ENCODE measurements around the gene SEMA5B. TPM values are rescaled to one million over a fixed set of nuclear protein-coding genes. Genes with fewer than 3 reads are reported as not detected.

SEMA5B gene
- total and polyA plus RNA-seq, 2 of the 4 experiments (the other 2 are of a cell fraction), result not detected

GRCh38 chr3:122893754-122894668 is 133.6 kb downstream of the SEMA5B start:
- no peak overlapping the region for H2BK120ac ChIP-seq (ENCODE audit: low read depth, low read length)
- H4K20me1 ChIP-seq (ENCODE audit: insufficient read depth, low read length), result no peaks in the 10 kb centered on the region
- H3K56ac ChIP-seq (ENCODE audit: extremely low read depth, insufficient read depth, low read length), result no peak overlapping the region
- DNase-seq, result peak; percentile 15
- H3K23ac ChIP-seq (ENCODE audit: low read depth, low read length), result no peak overlapping the region
- no peak for ATAC-seq (ENCODE audit: low read depth)
- H4K91ac ChIP-seq (ENCODE audit: insufficient read depth, low read depth, low read length), result no peak overlapping the region
- POLR2A ChIA-PET (ENCODE audit: unreplicated experiment), result no interaction called here
- no peaks in the 10 kb centered on the region for H3K9me1 ChIP-seq (ENCODE audit: insufficient read depth, low read length)
- in situ Hi-C loops (cut with MboI; ENCODE audit: low sequenced_read_pairs) (no loop called here), dilution Hi-C loops (cut with HindIII; ENCODE audit: low sequenced_read_pairs, unreplicated experiment) (no loop called here), intact Hi-C loops (cut with micrococcal nuclease) (no loop called here)
- no peak overlapping the region for H3K27ac ChIP-seq (ENCODE audit: insufficient read depth, low read length)
- no peak overlapping the region for H3K18ac ChIP-seq (ENCODE audit: low read depth, low read length)
- no peak overlapping the region for H2BK15ac ChIP-seq (ENCODE audit: low read depth, low read length)
- no peak overlapping the region for H2BK20ac ChIP-seq (ENCODE audit: low read depth, low read length)
- no peak overlapping the region for H3K4me3 ChIP-seq (ENCODE audit: insufficient read depth, low read depth, low read length)
- H3K79me1 ChIP-seq (ENCODE audit: low read depth in 1 of 2, low read length in 2 of 2), result no peaks in the 10 kb centered on the region
- no peak overlapping the region for H4K8ac ChIP-seq (ENCODE audit: low read depth in 2 of 2, low read length in 2 of 2)
- WGBS, 2 experiments (ENCODE audit: extremely low coverage in 2 of 2, insufficient read length in 1 of 2), result 60% methylated on average over 1 of the region's 17 CpGs; no CpG with 5 or more reads in 1 of the 2 experiments
- H3K14ac ChIP-seq (replicated peaks; ENCODE audit: low read depth, low read length), result no peak overlapping the region
- no peak overlapping the region for H2BK5ac ChIP-seq (ENCODE audit: low read depth, low read length, poor library complexity, severe bottlenecking)
- TF ChIP-seq, protein P1, sequence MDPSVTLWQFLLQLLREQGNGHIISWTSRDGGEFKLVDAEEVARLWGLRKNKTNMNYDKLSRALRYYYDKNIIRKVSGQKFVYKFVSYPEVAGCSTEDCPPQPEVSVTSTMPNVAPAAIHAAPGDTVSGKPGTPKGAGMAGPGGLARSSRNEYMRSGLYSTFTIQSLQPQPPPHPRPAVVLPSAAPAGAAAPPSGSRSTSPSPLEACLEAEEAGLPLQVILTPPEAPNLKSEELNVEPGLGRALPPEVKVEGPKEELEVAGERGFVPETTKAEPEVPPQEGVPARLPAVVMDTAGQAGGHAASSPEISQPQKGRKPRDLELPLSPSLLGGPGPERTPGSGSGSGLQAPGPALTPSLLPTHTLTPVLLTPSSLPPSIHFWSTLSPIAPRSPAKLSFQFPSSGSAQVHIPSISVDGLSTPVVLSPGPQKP (IDR thresholded peaks at IDR 0.05; ENCODE audit: borderline replicate concordance, low read depth, low read length), result no peak
- TF ChIP-seq RCOR1 (IDR thresholded peaks at IDR 0.05; ENCODE audit: insufficient replicate concordance, low read length) (no peak), MAFK (IDR thresholded peaks at IDR 0.05; ENCODE audit: low read depth, low read length) (peak; percentile 59), CHD1 (IDR thresholded peaks at IDR 0.05; ENCODE audit: low read depth, low read length) (no peak), SMC3 (IDR thresholded peaks at IDR 0.05; ENCODE audit: low read depth, low read length) (no peak), RFX5 (IDR thresholded peaks at IDR 0.05; ENCODE audit: low read depth, low read length) (no peak), CEBPB (IDR thresholded peaks at IDR 0.05; ENCODE audit: low read depth, low read length) (no peak)
- H3K4me1 ChIP-seq (ENCODE audit: control insufficient read depth, insufficient read depth, low read length), result no peaks in the 10 kb centered on the region; the same call in 1 of the 2 replicates
- no peak overlapping the region for H2AK9ac ChIP-seq (replicated peaks; ENCODE audit: low read depth, low read length, poor library complexity)
- H3K4ac ChIP-seq (ENCODE audit: low read depth, low read length), result no peak overlapping the region
- H3K9ac ChIP-seq (ENCODE audit: low read depth, low read length), result no peak overlapping the region
- no TSS peak for BruUV-seq (replicated peaks)
- H4K5ac ChIP-seq (ENCODE audit: low read depth, low read length), result no peak overlapping the region
- H3K9me3 ChIP-seq (ENCODE audit: control insufficient read depth, insufficient read depth, low read length), result no peaks in the 10 kb centered on the region
- no peak overlapping the region for H2AFZ ChIP-seq (replicated peaks; ENCODE audit: low read length, poor library complexity)
- H3K4me2 ChIP-seq (ENCODE audit: low read depth, low read length), result no peak overlapping the region
- peaks cover 28% of the 10 kb centered on the region for H3K27me3 ChIP-seq (ENCODE audit: control insufficient read depth, insufficient read depth, low read length)
- CTCF ChIA-PET, result no interaction called here
- no peak overlapping the region for H2AK5ac ChIP-seq (ENCODE audit: low read depth, low read length)
- no peaks in the 10 kb centered on the region for H3K36me3 ChIP-seq (ENCODE audit: control insufficient read depth, insufficient read depth, low read length)

Data from IMR-90 (cell line).